ENCODE measurements around the gene NPHS1.

DNA sequence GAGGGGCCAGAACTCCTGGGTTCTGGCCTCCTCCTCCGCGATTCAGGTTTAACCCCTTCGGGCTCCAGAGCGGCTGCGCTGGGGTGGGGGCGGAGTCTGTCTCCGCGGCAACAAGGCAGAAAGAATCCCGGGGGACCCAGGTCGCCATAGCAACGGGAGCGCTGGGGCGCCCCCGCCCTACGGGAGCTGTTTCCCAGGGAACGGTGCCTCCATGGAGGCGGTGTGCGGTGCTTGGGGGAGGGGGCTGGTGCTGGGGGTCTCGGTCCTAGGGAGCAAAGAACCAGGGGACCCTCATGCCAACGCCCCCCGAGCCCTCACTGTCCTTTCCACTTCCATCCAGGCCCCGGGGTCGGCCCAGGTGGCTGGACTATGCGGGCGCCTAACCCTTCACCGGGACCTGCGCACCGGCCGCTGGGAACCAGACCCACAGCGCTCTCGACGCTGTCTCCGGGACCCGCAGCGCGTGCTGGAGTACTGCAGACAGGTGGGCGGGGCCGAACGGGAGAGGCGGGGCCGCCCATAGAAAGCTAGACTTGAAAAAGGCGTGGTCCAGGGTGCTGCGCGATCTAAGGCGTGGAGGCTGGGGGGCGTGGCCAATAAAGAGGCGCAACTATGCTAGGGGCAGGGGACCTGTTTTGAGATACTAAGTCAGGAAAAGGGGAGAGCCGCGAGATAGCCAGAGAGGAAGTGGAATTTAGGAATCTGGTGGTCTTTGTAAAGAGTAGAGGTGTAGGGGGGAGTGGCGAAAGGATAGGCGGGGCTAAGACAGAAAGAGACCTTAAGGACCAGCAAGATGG is 17.2 kb upstream of the NPHS1 start:
- TF ChIP-seq POLR2A (IDR thresholded peaks at IDR 0.05), result no peak
- TF ChIP-seq POLR2AphosphoS5 (IDR thresholded peaks at IDR 0.05; ENCODE audit: insufficient read depth in 1 of 2, low read depth in 1 of 2), result no peak

Data from vagina (tissue), 2 donors.